ENCODE results near the gene MTRF1L. TPM values are rescaled to one million over a fixed set of nuclear protein-coding genes. Genes with fewer than 3 reads are reported as not detected.

MTRF1L gene
- total and polyA plus RNA-seq, 2 of the 8 experiments (the other 6 are each of a cell fraction or from before 2014, with no cell fraction given): 4.5 to 26.5 TPM

DNA sequence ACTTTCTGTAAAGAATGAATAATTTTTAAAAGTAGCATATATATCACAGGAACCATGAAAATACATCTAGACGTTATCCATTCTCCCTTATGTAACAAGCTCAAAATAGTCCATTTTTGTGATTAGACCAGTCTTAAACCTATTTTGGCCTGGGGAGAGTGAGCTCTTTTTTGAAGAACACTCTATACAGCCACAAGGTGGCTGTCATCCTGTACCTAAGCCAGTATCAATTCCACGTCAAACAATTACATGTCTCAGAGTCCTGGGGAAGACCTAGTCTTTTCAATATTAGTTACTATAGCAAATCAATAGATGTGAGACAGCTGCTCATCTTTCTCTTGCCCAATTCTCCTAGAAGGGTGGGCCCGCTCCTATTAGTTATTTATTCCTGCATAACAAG, 48.1 kb downstream of the MTRF1L start (continued):
- TF ChIP-seq BCL11A (IDR thresholded peaks at IDR 0.05; ENCODE audit: low read depth in 2 of 2, low read length in 2 of 2): no peak
- no peak for TF ChIP-seq EGR1 (IDR thresholded peaks at IDR 0.05; ENCODE audit: borderline replicate concordance, low read depth, low read length)
- no peak for TF ChIP-seq CEBPB (IDR thresholded peaks at IDR 0.05; ENCODE audit: low read depth, low read length)
- TF ChIP-seq KDM5A (IDR thresholded peaks at IDR 0.05; ENCODE audit: low read length): no peak

Data from H1 (cell line).